IMR-90 (cell line): Measurements from ENCODE around the gene SPPL2B. TPM values are rescaled to one million over a fixed set of nuclear protein-coding genes. Genes with fewer than 3 reads are reported as not detected.

ENCODE experiments used
- ATAC-seq: fragments of 200-7000 bp; cut with Tn5 transposase; 2 replicates; pipeline ENCODE4 v1.9.1; 2020; ENCODE audit warnings: low read depth, mild to moderate bottlenecking, moderate library complexity
- BruUV-seq: library from RNA; stranded (reverse); fragments of 400-500 nt; replicated peaks from 2 replicates; lab custom pipeline; 2021; lab: Mats Ljungman, UMichigan
- CTCF ChIA-PET: fragments of 300-600 bp; formaldehyde crosslinking; extraction: SDS; loops from one replicate; lab custom pipeline; 2021; ENCODE audit warnings: antibody characterized with exemption; lab: Yijun Ruan, JAX
- POLR2A ChIA-PET: fragments of 300-600 bp; sonication (Branson Sonifier 250); formaldehyde crosslinking; loops from one replicate; lab custom pipeline; 2022; ENCODE audit warnings: antibody characterized with exemption; ENCODE audit not compliant: unreplicated experiment; lab: Charles Lee
- DNase-seq: peaks from one replicate; pipeline ENCODE4 v3.0.0; 2013
- H2AFZ ChIP-seq: replicated peaks from 2 replicates; pipeline ENCODE3; 2013; ENCODE audit warnings: low read length, mild to moderate bottlenecking; ENCODE audit not compliant: poor library complexity
- H2AK5ac ChIP-seq: 2 replicates; pipeline ENCODE4 v1.6.1; 2013; ENCODE audit warnings: low read depth, low read length, inconsistent platforms
- H2AK9ac ChIP-seq: replicated peaks from 2 replicates; pipeline ENCODE3; 2013; ENCODE audit warnings: mild to moderate bottlenecking, low read depth, low read length, moderate library complexity; ENCODE audit not compliant: poor library complexity
- H2BK120ac ChIP-seq: 2 replicates; pipeline ENCODE4 v1.6.1; 2013; ENCODE audit warnings: low read depth, low read length, inconsistent platforms
- H2BK15ac ChIP-seq: 3 replicates; pipeline ENCODE4 v1.6.1; 2013; ENCODE audit warnings: low read depth, low read length, inconsistent platforms
- H2BK20ac ChIP-seq: 2 replicates; pipeline ENCODE4 v1.6.1; 2013; ENCODE audit warnings: low read depth, mild to moderate bottlenecking, inconsistent platforms, low read length, moderate library complexity
- H2BK5ac ChIP-seq: 2 replicates; pipeline ENCODE4 v1.6.1; 2013; ENCODE audit warnings: mild to moderate bottlenecking, low read depth, low read length, inconsistent platforms; ENCODE audit not compliant: poor library complexity, severe bottlenecking
- H3K14ac ChIP-seq: replicated peaks from 2 replicates; pipeline ENCODE4 v1.6.1; 2013; ENCODE audit warnings: low read depth, low read length, inconsistent platforms
- H3K18ac ChIP-seq: 2 replicates; pipeline ENCODE4 v1.6.1; 2013; ENCODE audit warnings: low read depth, low read length, control low read depth
- H3K23ac ChIP-seq: 2 replicates; pipeline ENCODE4 v1.6.1; 2013; ENCODE audit warnings: low read depth, low read length, inconsistent platforms
- H3K27ac ChIP-seq: 2 replicates; pipeline ENCODE4 v1.5.1; 2013; ENCODE audit warnings: mild to moderate bottlenecking, control low read depth, low read length; ENCODE audit not compliant: insufficient read depth
- H3K27me3 ChIP-seq: 2 replicates; pipeline ENCODE4 v1.6.1; 2013; ENCODE audit warnings: low read length; ENCODE audit not compliant: control insufficient read depth, insufficient read depth
- H3K36me3 ChIP-seq: 2 replicates; pipeline ENCODE4 v1.6.1; 2013; ENCODE audit warnings: low read length, mixed read lengths; ENCODE audit not compliant: control insufficient read depth, insufficient read depth
- H3K4ac ChIP-seq: 2 replicates; pipeline ENCODE4 v1.6.1; 2013; ENCODE audit warnings: low read depth, low read length, inconsistent platforms
- H3K4me1 ChIP-seq: 2 replicates; pipeline ENCODE4 v1.6.1; 2013; ENCODE audit warnings: low read length, mixed read lengths; ENCODE audit not compliant: control insufficient read depth, insufficient read depth
- H3K4me2 ChIP-seq: 2 replicates; pipeline ENCODE4 v1.6.1; 2013; ENCODE audit warnings: low read depth, mild to moderate bottlenecking, control low read depth, low read length, moderate library complexity
- H3K4me3 ChIP-seq: 2 replicates; pipeline ENCODE4 v1.5.1; 2013; ENCODE audit warnings: low read depth, mild to moderate bottlenecking, control low read depth, low read length, moderate library complexity; ENCODE audit not compliant: insufficient read depth
- H3K56ac ChIP-seq: 2 replicates; pipeline ENCODE4 v1.6.1; 2013; ENCODE audit warnings: low read length, inconsistent platforms; ENCODE audit not compliant: insufficient read depth; ENCODE audit errors: extremely low read depth
- H3K79me1 ChIP-seq, 2 experiments: 2 replicates each; pipeline ENCODE4 v1.6.1; 2013; ENCODE audit warnings: low read length in 2 of 2, inconsistent platforms in 1 of 2, low read depth in 1 of 2
- H3K9ac ChIP-seq: 2 replicates; pipeline ENCODE4 v1.6.1; 2013; ENCODE audit warnings: low read depth, low read length, control low read depth
- H3K9me1 ChIP-seq: 2 replicates; pipeline ENCODE4 v1.6.1; 2013; ENCODE audit warnings: low read length, inconsistent platforms; ENCODE audit not compliant: insufficient read depth
- H3K9me3 ChIP-seq: 2 replicates; pipeline ENCODE4 v1.6.1; 2013; ENCODE audit warnings: low read length; ENCODE audit not compliant: control insufficient read depth, insufficient read depth
- H4K20me1 ChIP-seq: 2 replicates; pipeline ENCODE4 v1.6.1; 2013; ENCODE audit warnings: low read length, inconsistent platforms; ENCODE audit not compliant: insufficient read depth
- H4K5ac ChIP-seq: 2 replicates; pipeline ENCODE4 v1.6.1; 2013; ENCODE audit warnings: mild to moderate bottlenecking, low read depth, low read length, control low read depth
- H4K8ac ChIP-seq, 2 experiments: 2 replicates each; pipeline ENCODE4 v1.6.1; 2013; ENCODE audit warnings: low read depth in 2 of 2, low read length in 2 of 2, control low read depth in 1 of 2, inconsistent platforms in 1 of 2
- H4K91ac ChIP-seq: 2 replicates; pipeline ENCODE4 v1.6.1; 2013; ENCODE audit warnings: low read depth, low read length, inconsistent platforms; ENCODE audit not compliant: insufficient read depth
- MAFK ChIP-seq: IDR thresholded peaks from 2 replicates; pipeline ENCODE4 v1.6.1; 2012; ENCODE audit warnings: low read depth, low read length, improper control_type of control experiment
- MAZ ChIP-seq: IDR thresholded peaks from 2 replicates; pipeline ENCODE4 v1.6.1; 2012; ENCODE audit warnings: low read depth, mild to moderate bottlenecking, low read length, improper control_type of control experiment, moderate library complexity, borderline replicate concordance
- MXI1 ChIP-seq: IDR thresholded peaks from 2 replicates; pipeline ENCODE4 v1.6.1; 2012; ENCODE audit warnings: low read depth, mild to moderate bottlenecking, low read length, moderate library complexity, borderline replicate concordance
- NFE2L2 ChIP-seq: fragments of 150-350 bp; IDR thresholded peaks from 2 replicates; pipeline ENCODE4 v1.6.1; 2016; ENCODE audit warnings: low read depth, mild to moderate bottlenecking, low read length
- SMC3 ChIP-seq: fragments of 150-350 bp; IDR thresholded peaks from 2 replicates; pipeline ENCODE4 v1.6.1; 2016; ENCODE audit warnings: low read depth, mild to moderate bottlenecking, antibody characterized with exemption, low read length, moderate library complexity
- USF2 ChIP-seq: fragments of 150-350 bp; IDR thresholded peaks from 2 replicates; pipeline ENCODE4 v1.6.1; 2017; ENCODE audit warnings: mild to moderate bottlenecking, antibody characterized with exemption, low read length, low read depth
- WGBS, 2 experiments: methylation state at CpG; one replicate each; pipeline versions ENCODE4 v1.1.5 to v1.1.7; 2013; ENCODE audit warnings: missing lambda C conversion rate in 2 of 2; ENCODE audit not compliant: insufficient read length in 1 of 2; ENCODE audit errors: extremely low coverage in 2 of 2; 5-methylcytosine and 5-hydroxymethylcytosine counted together
- dilution Hi-C: fragments of 300-500 bp; cut with HindIII; formaldehyde crosslinking; loops from one replicate; pipeline ENCODE4 v1.14.3; 2018; ENCODE audit warnings: low sequenced_read_pairs; ENCODE audit not compliant: unreplicated experiment
- in situ Hi-C: fragments of 300-500 bp; cut with MboI; formaldehyde crosslinking; loops from 3 replicates; pipeline ENCODE4 v1.14.3; 2019; ENCODE audit warnings: low sequenced_read_pairs, inconsistent platforms, mixed read lengths
- intact Hi-C: fragments of 100-400 bp; cut with micrococcal nuclease; formaldehyde crosslinking; loops from 2 replicates; pipeline ENCODE4 v1.10.0; 2022
- polyA plus RNA-seq, 3 experiments: library from polyadenylated mRNA; depleted of rRNA; stranded (reverse); fragments of >200 nt; gene quantifications; 2 replicates each; pipeline ENCODE4 v1.2.3, GENCODE V29; 2012; ENCODE audit warnings: low replicate concordance in 1 of 3
- total RNA-seq: library from RNA; depleted of rRNA; stranded (reverse); fragments of >200 nt; gene quantifications from 2 replicates; pipeline ENCODE4 v1.2.3, GENCODE V29; 2012

The SPPL2B gene
- total and polyA plus RNA-seq, 2 of the 4 experiments (the other 2 are of a cell fraction) = 3.4 to 45.7 TPM

- no peaks in the 10 kb centered on the region for H4K20me1 ChIP-seq
- H2BK20ac ChIP-seq = no peak overlapping the region
- 83% methylated on average over 4 of the region's 7 CpGs; no CpG with 5 or more reads in 1 of the 2 experiments for WGBS, 2 experiments
- no peak overlapping the region for H2AK9ac ChIP-seq
- H3K27me3 ChIP-seq = peaks cover 4% of the 10 kb centered on the region; the same call in 1 of the 2 replicates
- peaks cover 5% of the 10 kb centered on the region for H3K9me3 ChIP-seq
- H3K27ac ChIP-seq = no peak overlapping the region
- H3K4me3 ChIP-seq = no peak overlapping the region
- ATAC-seq (no peak), DNase-seq (no peak)
- in situ Hi-C loops = no loop called here
- BruUV-seq = no TSS peak
- H4K8ac ChIP-seq = no peak overlapping the region
- H3K23ac ChIP-seq = no peak overlapping the region
- H2BK15ac ChIP-seq = no peak overlapping the region
- no peaks in the 10 kb centered on the region for H3K79me1 ChIP-seq
- TF ChIP-seq MXI1 (no peak), SMC3 (no peak), MAFK (no peak), NFE2L2 (no peak), MAZ (no peak), USF2 (no peak)
- H3K36me3 ChIP-seq = no peaks in the 10 kb centered on the region
- no peak overlapping the region for H3K56ac ChIP-seq
- no peak overlapping the region for H3K14ac ChIP-seq
- H2BK120ac ChIP-seq = no peak overlapping the region
- no peak overlapping the region for H2BK5ac ChIP-seq
- H4K91ac ChIP-seq = no peak overlapping the region
- intact Hi-C loops = no loop called here
- dilution Hi-C loops = no loop called here
- H3K4ac ChIP-seq = no peak overlapping the region
- ChIA-PET CTCF (no interaction called here), POLR2A (no interaction called here)
- no peak overlapping the region for H3K4me2 ChIP-seq
- no peaks in the 10 kb centered on the region; the same call in 1 of the 2 replicates for H3K9me1 ChIP-seq
- no peak overlapping the region for H3K9ac ChIP-seq
- H2AK5ac ChIP-seq = no peak overlapping the region
- H2AFZ ChIP-seq = no peak overlapping the region
- H3K4me1 ChIP-seq = no peaks in the 10 kb centered on the region; the same call in 1 of the 2 replicates
- H3K18ac ChIP-seq = no peak overlapping the region
- H4K5ac ChIP-seq = no peak overlapping the region
Observed at GRCh38 chr19:2375353-2376121, 47.1 kb downstream of the SPPL2B start.
